HG03565 (cell line): ENCODE results near the gene CHRDL1.
"Not testable (repeated sequence)": the region's sequence is repeated elsewhere in the genome, so short reads cannot be mapped to it uniquely, and the experiment has no call there.

Source experiments
- ATAC-seq: cut with Tn5 transposase; IDR thresholded peaks from one replicate; pipeline ENCODE4 v1.9.1; 2021; ENCODE audit warnings: mild to moderate bottlenecking, moderate library complexity; ENCODE audit not compliant: unreplicated experiment

CHRDL1 gene

GRCh38 chrX:110667706-110668105 is 127.9 kb downstream of the CHRDL1 start:
- no peak for ATAC-seq

- peak; percentile 64 for ATAC-seq
Observed at GRCh38 chrX:110665223-110666002, 130.2 kb downstream of the CHRDL1 start.

DNA sequence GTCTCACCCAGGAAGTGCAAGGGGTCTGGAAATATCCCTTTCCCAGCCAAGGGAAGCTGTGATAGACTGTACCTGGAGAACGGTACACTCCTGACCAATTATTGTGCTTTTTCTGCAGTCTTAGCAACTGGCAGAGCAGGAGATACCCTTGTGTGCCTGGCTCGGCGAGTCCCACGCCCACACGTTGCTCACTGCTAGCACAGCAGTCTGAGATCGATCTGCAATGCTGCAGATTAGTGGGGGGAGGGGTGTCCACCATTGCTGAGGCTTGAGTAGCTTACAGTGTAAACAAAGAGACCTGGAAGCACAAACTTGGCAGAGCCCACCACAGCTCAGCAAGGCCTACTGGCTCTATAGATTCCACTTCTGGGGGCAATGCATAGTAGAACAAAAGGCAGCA is 138.5 kb downstream of the CHRDL1 start:
- ATAC-seq: no peak

- not testable (repeated sequence) for ATAC-seq
Observed at GRCh38 chrX:110654280-110654679, 141.3 kb downstream of the CHRDL1 start.

DNA sequence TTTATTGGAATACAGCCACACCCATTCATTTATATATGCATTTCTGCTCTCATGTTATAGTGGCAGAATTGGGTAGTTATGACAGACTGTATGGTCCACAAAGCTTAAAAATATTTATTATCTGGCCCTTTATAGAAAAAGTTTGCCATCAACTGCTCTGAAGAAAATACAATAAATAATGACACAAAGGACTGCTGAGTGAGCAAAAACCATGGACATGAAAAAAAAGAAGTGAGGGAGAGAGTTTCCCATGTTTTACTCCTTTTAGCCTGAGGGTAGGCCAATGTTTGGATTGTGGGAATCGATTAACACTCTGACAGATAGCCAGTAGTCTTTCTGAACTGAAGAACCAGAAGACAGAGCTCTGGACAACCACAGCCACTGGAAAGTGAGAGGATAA is 149.2 kb downstream of the CHRDL1 start:
- no peak for ATAC-seq
